Coronary artery (tissue), 2 donors: ENCODE data around the gene TIMM50.
A peak's percentile ranks its signal among the peaks of the same experiment; 100 is the strongest.

Experiments
- DNase-seq: peaks from one replicate; pipeline ENCODE4 v3.0.0-alpha.2; 2017; ENCODE audit warnings: low spot score
- H3K27ac ChIP-seq, 2 donors: fragments of 200-600 bp; sonication (generic); one replicate each; pipeline ENCODE4 v1.5.1; 2016 to 2019
- H3K4me3 ChIP-seq: fragments of 200-600 bp; sonication (generic); 2 replicates; pipeline ENCODE4 v1.5.1; 2016; ENCODE audit warnings: mild to moderate bottlenecking, moderate library complexity
- TF ChIP-seq, protein P1 (sequence below): fragments of 200-600 bp; sonication (generic); IDR thresholded peaks from one replicate; pipeline ENCODE4 v1.5.1; 2019; ENCODE audit warnings: antibody characterized with exemption

The TIMM50 gene

DNA sequence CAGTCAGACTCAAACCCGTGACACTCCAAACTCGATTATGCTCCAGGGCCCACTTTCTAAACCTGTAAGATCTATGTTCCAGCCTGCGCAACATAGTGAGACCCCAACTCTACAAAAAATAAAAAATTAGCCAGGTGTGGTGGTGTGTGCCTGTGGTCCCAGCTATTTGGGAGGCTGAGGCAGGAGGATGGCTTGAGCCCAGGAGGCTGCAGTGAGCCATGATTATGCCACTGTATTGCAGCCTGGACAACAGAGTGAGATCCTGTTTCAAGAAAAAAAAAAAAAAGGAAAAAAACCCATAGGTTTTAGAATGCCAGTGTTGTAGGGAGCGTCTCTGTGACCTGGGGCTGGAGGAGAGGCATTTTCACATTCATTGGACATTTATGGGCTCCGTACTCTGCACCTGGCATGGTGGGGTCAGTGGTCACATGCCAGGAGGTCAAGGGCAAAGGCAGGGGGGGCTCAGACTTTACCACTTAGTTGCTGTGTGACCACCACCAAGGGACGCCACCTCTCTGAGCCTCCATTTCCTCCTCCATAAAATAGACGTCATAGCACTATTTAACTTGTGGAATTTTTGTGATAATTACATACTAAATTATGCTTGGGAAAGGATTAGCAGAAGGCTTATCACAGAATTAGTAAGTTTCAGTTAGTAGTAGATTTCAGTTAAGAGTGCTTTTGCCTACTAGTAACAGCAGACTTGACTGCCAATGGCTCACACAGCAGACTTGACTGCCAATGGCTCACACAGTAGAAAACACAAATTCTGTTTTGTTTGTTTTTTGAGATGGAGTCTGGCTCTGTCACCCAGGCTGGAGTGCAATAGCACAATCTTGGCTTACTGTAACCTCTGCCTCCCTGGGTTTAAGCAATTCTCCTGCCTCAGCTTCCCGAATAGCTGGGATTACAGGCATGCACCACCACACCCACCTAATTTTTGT is 40.2 kb downstream of the TIMM50 start:
- DNase-seq = no peak
- TF ChIP-seq, protein P1, sequence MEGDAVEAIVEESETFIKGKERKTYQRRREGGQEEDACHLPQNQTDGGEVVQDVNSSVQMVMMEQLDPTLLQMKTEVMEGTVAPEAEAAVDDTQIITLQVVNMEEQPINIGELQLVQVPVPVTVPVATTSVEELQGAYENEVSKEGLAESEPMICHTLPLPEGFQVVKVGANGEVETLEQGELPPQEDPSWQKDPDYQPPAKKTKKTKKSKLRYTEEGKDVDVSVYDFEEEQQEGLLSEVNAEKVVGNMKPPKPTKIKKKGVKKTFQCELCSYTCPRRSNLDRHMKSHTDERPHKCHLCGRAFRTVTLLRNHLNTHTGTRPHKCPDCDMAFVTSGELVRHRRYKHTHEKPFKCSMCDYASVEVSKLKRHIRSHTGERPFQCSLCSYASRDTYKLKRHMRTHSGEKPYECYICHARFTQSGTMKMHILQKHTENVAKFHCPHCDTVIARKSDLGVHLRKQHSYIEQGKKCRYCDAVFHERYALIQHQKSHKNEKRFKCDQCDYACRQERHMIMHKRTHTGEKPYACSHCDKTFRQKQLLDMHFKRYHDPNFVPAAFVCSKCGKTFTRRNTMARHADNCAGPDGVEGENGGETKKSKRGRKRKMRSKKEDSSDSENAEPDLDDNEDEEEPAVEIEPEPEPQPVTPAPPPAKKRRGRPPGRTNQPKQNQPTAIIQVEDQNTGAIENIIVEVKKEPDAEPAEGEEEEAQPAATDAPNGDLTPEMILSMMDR = no peak
- Histone ChIP-seq H3K27ac (no peak overlapping the region), H3K4me3 (no peak overlapping the region)

DNA sequence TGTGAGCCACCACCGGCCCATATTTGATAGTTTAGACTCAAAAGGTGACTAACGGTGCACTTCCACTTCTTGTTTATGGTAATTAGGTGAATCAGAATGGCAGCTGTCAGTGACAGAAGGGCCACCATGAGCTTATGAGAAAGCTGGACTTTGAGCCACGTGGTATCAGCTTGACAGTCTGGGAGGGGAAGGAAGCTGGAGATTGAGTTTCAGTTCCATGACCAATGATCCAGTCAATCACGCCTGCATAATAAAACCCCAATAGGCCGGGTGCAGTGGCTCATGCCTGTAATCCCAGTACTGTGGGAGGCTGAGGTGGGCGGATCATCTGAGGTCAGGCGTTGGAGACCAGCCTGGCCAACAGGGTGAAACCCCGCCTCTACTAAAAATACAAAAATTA is 43.9 kb downstream of the TIMM50 start:
- Histone ChIP-seq H3K27ac (no peak overlapping the region), H3K4me3 (no peak overlapping the region)
- TF ChIP-seq, protein P1 = no peak
- DNase-seq = no peak

DNA sequence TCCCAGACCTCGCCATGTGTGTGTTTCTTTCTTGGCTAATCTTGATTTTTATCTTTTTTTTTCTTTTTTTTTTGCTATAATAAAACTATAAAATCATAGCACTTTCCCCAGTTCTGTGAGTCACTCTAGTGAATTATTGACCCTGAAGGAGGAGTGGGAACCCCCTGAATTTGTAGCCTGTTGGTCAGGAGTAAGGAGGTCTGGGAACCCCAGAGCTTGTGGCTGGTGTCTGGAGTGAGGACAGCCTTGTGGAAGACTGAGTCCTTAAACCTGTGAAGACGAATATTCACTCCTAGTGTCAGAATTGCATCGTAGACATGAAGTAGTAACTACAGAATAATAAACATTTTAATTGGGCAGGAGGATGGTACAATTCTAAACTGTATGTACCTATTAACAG is 44.6 kb downstream of the TIMM50 start:
- TF ChIP-seq, protein P1 = no peak
- Histone ChIP-seq H3K4me3 (no peak overlapping the region), H3K27ac (no peak overlapping the region)
- no peak for DNase-seq

DNA sequence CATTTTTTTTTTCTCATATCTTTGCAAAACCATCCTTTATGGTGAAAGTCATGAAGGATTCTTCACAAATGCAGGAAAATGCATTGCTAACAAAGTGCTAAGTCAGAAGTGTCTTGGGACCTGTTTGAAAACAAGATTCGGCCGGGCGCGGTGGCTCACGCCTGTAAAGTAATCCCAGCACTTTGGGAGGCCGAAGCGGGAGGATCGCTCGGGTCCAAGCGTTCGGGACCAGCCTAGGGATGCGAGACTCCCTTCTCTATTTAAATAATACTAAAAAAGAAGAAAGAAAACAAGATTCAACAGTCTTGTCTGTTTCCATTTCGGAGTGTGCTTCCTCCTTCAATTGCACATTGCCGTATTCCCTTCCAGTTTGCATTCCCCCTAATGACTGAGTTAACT is 51.2 kb downstream of the TIMM50 start:
- H3K27ac ChIP-seq = peak overlapping the region; percentile 76 to 93
- peak overlapping the region; percentile 95 for H3K4me3 ChIP-seq
- no peak for DNase-seq
- TF ChIP-seq, protein P1 = no peak

DNA sequence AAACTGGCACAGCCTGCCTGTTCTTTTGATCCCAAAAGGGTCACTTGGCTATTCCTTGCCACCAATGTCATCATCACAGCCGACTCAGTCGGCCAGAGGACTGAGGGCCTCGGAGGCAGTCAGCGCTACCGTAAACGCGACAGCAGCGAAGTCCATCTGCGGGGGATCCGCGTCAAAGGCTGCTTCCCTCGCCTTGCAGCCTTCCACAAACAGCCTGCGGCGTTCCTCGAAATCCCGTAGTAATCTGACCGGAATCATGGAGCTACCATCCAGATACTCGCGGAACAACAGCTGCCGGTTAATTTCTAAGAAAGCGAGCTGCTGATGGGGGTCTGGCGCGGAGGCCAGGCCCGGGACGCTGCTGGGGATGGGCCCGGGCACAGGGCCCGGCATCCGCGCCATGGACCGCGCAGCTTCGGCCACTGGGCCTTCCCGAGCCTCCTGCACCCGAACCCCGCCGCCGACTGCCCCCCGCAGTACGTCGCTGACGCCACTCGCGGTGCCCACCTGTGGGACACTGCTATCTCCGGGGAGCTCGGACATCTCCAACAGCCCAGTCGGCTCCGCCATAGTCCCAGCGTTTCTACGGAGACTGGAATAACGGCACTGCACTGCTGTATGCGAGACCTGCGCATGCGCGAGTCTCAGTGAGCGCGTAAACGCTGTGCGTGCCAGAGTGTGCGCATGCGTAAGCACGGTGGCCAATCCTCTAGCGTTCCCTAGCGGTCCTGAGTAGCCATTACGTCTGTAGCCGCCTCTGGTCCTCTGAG is 51.8 kb downstream of the TIMM50 start, which contains the start of gene EID2B:
Gene EID2B (minus strand): TSS at position 620 of the 770 bp plus-strand sequence. CDS start 50 bp downstream, at position 570.
- DNase-seq = peak; percentile 95
- TF ChIP-seq, protein P1 = peak; percentile 91
- Histone ChIP-seq H3K4me3 (peak within 1 kb of the TSS; percentile 95), H3K27ac (peak within 1 kb of the TSS; percentile 76 to 93)

DNA sequence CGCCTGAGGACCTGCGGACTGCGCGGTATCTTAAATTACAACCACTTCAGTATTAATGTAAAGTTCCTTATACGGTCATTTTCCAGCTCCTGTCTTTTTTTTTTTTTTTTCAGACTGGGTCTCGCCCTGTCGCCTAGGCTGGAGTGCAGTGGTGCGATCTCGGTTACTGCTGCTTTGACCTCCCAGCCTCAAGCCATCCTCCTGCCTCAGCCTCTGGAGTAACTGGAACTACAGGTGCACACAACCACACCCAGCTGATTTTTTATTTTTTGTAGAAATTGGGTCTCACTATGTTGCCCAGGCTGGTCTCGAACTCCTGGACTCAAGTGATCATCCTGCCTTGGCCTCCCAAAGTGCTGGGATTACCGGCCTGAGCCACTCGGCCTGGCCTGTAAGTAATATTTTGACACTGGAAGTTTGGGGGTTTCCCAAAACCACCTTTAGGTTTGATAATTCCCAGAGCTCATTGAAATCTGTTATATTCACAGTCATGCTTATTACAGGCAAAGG is 52.4 kb downstream of the TIMM50 start:
- no peak for DNase-seq
- Histone ChIP-seq H3K27ac (no peak overlapping the region), H3K4me3 (peak overlapping the region; percentile 95)
- TF ChIP-seq, protein P1 = no peak
